Stimulated activated CD4-positive, alpha-beta T cell treated with anti-CD3 and anti-CD28 coated beads, Interleukin-2, amount 100 ng/mL, for 24 hours (primary cell): ENCODE results near the gene CLDN4.
A peak's percentile ranks its signal among the peaks of the same experiment; 100 is the strongest.
"Not testable (repeated sequence)": the region's sequence is repeated elsewhere in the genome, so short reads cannot be mapped to it uniquely, and the experiment has no call there.

Experiments
- DNase-seq, 2 donors: peaks; one replicate each; pipeline ENCODE4 v3.0.0-alpha.2; 2020

CLDN4 gene

DNA sequence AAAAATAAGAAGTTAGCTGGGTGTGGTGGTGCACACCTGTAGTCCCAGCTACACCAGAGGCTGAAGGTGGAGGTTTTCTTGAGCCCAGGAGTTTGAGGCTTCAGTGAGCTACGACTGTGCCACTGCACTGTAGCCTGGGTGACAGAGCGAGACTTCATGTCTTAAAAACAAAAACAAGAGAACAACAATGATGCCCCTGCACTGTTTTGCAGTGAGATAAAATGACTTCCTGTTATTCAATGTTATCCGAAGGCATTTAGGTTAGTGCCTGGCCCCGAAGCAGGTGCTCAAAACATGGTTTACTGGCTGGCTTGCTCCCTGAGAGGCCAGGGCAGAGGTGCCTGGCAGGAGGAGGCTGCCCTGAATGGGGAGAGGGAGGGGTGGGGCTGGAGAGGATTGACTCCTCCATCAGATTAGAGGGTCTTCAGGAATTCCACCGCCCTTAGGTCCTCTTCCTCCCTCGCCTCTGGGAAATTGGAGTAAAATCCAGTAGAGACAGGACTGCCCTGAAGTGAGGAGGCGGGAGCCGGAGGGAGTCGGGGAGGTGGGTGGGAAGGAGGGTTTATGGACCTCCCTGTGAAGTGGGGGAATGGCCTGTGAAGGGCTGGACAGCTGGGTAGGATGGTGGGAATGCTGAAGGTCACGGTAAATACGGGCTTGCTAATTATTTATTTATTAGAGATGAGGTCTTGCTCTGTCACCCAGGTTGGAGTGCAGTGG lies 6.8 kb upstream of the CLDN4 start:
- no peak for DNase-seq

DNA sequence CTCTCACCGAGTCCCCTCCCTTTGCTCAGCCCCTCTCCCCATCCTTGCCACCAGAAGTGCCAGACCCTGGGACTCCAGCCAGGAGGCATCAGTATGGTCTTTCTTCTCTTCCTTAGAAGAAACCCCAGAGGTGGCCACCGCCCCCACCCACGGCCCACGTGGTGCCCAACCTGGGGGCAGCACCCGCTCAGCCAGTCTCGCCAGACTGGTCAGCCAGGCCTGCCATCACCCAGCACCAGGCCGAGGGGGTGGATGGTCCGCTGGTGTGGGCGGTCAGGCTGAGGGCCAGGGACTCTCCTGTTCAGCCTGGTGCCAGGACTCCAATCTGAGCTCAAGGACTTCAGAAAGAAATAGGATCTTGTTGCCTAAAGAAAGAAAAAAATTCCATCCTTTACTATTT lies 5.8 kb upstream of the CLDN4 start:
- no peak for DNase-seq

DNA sequence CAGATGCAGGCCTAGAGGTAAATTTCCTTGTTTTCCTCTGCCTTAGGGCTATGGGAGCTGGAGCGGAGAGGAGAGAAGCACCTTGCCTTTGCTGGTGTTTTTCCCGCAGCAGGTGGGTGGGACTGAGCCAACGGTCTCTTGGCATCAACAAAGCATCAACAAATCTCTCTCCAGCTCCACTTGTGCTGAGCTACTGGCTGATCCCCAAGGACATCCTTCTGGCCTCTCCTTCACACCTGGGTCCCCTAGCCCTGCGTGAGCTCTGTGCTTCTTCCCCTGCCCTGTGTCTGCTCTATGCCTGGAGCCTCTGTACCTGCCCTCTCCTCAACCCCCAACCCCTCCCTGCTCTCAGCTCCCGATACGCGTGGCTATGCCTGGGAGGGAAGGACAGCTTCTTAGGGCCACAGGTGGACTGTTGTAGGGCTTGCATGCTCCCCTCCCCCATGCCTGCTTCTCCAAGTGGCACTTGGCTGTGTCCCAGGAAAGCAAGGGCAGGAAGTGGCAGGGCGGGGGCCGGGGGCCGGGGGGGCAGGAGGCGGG lies 3.2 kb upstream of the CLDN4 start:
- DNase-seq, result no peak

DNA sequence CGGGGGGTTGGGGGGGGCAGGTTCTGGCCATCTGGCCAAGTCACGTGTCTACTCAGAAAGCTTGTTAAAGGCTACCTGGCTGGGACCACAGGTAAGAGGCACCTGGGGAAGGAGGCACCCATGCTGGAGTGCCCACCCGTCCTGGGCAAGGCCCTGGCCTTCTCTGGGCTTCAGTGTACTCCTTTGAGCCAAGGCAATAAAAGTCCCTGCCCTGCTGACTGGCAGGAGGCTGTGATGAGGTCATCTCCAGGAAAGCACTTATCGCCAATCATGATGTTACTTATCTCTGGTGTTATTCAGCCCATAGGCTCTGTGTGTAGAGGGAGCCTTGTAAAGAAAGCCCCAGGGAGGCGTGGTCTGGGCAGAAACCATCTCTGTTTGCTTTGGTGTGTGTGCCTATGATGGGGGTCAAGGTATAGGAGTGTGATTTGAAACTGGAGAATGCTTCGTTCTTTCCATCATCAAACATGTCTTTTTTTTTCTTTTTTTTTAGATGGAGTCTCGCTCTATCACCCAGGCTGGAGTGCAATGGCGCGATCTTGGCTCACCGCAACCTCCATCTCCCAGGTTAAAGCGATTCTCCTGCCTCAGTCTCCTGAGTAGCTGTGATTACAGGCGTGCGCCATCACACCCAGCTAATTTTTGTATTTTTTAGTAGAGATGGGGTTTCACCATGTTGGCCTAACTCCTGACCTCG lies 2.5 kb upstream of the CLDN4 start:
- no peak for DNase-seq

DNA sequence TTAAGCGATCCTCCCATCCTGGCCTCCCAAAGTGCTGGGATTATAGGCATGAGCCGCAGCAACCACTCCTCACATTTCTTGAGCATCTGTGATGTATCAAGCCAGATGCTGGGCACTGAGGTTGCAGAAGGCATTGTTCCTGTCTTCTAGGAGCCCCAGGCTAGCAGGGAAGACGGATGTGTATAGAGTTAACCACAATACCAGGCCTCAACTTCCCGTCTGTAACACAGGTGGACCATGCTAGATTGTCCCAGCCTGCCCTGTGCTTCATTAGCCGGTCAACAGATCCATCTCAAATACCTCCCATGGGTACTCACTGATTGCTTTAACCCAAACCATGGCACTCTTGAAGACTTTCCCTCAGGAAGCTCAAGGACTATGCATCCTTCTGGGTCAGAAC lies 1.8 kb upstream of the CLDN4 start:
- DNase-seq, result no peak

DNA sequence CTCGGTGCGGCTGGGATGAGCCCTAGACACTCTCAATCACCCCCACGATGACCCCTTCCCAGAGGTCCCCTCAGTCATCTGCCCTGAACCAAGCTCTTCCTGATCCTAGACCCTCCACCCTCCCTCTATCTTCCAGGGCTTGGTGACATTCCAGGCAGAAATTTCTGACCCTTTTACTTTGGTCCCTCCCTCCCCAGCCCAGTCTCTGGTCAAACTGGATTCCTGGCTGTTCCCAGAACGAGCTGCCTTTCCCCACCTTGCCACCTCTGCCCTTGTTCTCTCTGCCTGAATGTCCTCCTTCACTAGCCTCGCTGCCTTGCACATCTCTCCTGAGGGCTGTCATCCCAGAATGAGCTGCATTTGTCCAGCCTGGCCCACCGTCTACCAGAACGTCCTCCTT lies 1.3 kb upstream of the CLDN4 start:
- DNase-seq, result no peak

DNA sequence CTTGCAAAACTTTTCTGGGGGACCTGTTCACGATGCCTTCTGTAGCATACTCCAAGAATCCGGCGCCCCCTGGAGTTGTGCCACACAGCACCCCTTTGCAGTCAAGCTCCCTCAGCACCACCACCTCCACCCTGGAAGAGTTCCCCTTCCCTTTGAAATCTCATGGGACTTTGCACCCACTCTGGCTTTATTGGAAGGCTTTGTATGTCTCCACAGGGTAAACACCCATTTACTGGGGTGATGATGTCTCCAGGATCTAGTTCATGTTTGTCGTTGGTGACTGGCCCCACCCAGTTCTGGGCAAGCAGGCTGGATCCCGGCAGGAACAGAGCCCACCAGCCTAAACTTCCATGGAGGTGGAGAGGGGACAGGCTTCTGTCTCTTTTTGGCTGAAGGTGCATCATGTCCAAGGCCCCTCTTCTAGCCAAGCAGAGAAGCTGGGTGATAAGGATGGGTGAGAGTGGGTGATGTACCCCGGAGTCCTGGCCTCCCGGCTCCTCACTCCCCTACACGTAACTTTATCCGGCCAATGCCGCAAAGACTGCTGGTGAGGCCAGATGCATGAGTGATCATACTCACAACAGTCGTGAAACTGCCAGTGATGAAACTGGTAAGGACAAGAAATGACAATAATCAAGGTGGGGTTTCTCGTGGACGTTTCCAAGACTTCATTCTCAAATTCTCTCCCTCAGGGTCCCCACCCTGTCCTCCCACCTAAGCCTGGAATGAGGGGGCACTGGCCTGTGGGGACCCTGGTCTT lies 695 bp upstream of the CLDN4 start:
- DNase-seq, result no peak

DNA sequence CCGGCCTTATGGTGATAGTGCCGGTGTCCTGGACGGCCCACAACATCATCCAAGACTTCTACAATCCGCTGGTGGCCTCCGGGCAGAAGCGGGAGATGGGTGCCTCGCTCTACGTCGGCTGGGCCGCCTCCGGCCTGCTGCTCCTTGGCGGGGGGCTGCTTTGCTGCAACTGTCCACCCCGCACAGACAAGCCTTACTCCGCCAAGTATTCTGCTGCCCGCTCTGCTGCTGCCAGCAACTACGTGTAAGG lies 713 bp downstream of the CLDN4 start:
- DNase-seq, result no peak

DNA sequence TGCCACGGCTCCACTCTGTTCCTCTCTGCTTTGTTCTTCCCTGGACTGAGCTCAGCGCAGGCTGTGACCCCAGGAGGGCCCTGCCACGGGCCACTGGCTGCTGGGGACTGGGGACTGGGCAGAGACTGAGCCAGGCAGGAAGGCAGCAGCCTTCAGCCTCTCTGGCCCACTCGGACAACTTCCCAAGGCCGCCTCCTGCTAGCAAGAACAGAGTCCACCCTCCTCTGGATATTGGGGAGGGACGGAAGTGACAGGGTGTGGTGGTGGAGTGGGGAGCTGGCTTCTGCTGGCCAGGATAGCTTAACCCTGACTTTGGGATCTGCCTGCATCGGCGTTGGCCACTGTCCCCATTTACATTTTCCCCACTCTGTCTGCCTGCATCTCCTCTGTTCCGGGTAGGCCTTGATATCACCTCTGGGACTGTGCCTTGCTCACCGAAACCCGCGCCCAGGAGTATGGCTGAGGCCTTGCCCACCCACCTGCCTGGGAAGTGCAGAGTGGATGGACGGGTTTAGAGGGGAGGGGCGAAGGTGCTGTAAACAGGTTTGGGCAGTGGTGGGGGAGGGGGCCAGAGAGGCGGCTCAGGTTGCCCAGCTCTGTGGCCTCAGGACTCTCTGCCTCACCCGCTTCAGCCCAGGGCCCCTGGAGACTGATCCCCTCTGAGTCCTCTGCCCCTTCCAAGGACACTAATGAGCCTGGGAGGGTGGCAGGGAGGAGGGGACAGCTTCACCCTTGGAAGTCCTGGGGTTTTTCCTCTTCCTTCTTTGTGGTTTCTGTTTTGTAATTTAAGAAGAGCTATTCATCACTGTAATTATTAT lies 1.2 kb downstream of the CLDN4 start:
- no peak for DNase-seq

DNA sequence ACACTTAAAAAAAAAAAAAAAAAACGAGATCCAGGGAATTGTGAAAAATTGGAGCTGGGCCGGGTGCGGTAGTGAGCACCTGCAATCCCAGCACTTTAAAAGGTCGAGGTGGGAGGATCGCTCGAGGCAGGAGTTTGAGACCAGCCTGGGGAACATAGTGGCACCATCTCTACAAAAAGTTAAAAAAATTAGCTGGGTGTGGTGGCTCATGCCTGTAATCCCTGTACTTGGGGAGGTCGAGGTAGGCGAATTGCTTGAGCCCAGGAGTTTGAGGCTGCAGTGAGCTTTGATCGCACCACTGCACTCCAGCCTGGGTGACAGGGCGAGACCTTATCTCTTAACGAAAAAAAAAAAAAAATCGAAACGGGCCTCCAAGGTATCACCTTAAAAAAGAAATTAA lies 2.0 kb downstream of the CLDN4 start:
- no peak for DNase-seq

DNA sequence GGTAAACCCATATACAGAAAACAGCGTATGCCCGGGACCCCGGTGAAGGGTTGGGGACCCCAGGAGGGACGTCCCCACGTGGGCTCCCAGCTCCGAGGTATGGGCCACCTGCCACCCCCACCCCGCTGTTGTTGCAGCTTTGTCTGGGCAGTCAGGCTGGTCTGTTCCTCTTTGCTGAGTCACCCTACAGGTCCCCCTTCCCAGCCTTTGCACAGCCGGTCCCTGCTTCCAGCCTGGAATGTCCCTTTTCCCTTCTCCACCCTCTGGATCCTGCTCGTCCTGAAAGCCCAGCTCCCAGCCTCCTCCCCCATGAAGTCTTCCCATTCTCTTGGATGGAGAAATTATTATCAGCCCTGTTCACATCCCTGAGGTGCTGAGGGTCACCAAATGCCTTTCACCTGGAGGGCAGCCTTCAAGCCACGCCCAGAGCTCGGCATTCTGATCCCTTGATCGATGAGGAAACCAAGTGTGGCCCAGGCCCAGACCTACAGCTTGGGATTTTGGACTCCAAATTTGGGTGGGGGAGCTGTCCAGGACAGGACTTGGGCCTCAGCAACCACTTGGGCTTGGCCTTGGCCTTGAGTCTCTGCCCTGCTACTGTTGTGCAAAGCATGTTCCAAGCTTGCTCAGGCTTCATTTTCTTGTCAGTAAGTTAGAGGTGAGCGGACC lies 2.6 kb downstream of the CLDN4 start:
- DNase-seq, result no peak

DNA sequence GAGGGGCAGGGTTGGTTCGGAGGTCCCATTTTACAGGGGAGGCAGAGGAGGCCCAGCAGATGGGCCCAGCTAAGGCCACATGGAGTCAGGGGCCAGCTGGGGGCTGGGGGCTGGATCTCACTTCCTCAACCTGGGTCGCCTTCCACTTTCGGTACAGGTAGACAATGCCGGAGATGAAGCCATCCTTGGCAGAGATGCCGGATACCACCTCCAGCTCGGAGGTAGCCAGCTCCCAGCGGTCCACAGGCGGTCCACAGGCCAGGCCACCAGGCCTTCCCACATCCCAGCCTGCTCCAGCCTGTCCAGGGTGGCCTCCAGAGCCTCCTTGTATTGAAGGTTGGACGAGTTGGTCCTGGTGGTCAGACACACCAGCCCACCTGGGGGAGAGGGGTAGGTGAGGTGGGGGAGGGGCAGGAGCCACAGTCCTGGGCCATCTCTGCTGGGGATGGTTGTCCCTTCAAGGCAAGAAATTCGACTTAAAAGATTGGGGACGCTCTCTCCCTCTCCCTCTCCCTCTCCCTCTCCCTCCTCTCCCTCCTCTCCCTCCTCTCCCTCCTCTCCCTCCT lies 3.9 kb downstream of the CLDN4 start:
- no peak for DNase-seq

DNA sequence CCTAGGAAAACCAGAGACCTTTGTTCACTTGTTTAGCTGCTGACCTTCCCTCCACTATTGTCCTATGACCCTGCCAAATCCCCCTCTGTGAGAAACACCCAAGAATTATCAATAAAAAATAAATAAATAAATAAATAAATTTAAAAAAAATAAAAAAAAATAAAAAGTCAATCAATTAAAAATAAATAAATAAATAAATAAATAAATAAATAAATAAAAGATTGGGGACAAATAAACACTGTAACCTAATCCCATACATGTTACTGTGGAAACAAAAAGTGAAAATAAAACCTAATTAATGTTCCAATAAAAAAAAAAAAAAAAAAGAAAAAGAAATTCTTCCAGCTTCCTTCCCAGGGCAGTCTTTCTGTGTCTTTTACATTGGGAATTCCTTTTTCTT lies 6.4 kb downstream of the CLDN4 start:
- not testable (repeated sequence) for DNase-seq

DNA sequence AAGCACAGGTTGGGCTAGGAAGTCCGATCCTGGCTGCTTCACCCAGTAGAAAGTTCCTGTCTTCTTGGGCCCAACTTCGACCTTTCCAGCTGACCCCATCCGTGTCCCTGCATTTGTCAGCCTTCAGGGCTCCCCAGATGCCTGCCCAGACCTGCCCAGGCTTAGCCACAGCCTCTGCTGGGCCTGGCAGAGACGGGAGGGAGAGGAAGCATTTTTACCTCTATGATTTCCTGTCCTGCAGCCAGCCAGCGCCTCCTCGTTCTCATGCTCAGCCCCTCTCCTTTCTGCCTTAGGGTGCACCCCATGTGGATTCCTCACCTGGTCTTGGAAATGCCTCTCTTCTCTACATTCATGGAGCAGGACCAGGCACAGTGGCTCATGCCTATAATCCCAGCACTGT lies 7.8 kb downstream of the CLDN4 start:
- no peak for DNase-seq

DNA sequence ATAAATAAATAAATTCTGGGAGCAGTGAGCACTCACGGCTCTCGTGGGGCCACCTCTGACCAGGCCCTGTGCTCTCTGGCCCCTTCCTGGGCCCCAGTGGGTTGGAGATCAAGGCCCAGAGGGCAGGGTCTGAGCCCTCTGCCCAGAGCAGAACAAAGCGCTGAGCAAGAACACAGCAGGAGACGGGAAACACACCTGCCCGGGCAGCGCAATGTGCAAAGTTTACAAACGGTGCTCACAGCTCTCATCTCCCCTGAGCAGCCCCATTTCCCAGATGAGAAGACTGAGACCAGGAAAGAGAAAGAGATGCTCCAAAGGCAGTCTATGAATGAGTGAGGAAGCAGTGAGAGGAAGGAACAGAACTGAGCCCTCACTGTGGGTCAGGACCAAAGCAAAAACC lies 8.5 kb downstream of the CLDN4 start:
- DNase-seq, result no peak

DNA sequence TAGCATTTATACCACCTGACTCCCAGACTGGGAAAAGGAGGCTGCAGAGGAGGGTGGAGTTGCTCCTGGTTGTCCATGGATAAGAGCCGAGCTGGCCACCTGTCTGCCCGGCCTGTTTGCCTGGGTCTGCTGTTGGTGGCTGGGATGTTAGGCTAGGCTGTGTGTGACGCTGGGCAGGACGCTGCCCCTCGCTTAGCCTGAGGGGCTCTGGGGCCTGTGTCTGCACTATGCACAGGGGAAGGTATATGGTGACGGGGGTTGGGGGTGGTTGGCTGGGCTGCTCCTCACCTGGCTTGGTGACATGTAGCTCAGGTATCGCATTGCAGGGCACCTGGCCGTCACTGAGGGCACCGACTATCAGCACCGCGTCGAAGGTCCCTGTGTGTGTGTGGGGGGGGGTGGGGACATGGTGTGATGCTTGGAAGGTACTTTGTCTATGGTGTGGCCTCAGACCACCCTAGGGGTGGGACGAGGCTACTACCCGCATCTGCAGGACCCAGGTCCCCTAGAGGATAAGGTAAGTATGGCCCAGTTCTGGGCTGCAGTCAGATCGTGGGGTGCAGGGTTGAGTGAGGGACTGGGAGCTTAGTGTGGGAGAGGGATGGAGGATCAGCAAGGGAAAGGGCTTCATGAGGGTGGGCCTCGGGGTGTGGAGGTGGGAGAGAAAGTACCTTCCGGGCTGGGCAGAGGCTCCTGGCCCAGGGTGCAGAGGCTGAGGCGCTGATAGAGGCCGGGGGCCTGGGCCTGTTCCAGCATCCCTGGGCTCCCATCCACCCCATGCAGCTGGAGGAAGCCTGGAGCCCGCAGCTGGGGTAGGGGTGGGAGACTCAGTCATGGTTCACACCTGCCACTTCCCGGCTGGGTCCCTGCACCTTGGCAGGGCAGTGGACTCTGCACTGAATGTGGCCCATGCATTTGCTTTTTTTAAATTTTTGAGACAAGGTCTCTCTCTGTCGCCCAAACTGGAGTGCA lies 9.2 kb downstream of the CLDN4 start:
- DNase-seq, result no peak

DNA sequence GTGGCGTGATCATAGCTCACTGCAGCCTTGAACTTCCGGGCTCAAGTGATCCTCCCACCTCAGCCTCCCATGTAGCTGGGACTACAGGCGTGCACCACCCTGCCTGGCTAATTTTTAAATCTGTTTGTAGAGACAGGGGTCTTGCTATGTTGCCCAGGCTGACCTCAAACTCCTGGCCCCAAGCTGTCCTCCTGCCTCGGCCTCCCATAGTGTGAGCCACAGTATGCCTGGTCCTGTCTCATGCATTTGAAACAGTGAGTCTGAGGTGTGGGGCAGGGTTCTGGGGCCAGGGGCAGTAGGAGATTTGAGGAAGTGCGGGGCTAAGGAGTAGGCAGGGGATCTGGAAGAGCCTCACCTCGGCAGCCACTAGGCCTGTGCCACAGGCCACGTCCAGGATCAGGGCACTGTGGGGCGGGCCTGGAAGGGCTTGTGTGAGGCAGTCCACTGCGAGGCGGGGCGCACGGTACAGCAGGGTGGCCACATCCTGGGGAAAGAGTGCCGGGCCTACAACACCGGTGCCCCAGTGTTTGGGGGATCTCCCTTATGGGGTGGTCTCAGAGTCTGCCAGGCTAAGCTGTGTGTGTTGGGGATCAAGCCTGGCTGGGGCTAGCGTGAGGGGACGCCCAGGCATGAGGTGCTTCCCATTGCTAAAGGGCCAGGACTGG lies 10.1 kb downstream of the CLDN4 start:
- DNase-seq, result no peak

DNA sequence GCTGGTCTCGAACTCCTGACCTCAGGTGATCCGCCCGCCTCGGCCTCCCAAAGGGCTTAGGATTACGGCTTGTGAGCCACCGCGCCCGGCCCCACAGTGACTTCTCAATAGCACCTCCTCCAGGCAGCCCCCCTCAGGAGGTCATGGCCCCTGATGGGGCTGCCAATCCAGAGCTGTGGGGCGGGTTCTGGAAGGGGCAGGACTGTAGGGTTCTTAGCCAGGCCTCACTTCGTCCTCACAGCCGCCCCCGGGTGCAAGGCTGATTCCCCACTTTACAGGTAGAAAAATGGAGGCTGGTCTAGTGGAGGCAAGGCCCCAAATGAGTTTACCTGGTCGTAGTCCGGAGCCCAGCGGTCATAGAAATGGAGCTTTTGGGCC lies 10.9 kb downstream of the CLDN4 start:
- DNase-seq, result no peak

DNA sequence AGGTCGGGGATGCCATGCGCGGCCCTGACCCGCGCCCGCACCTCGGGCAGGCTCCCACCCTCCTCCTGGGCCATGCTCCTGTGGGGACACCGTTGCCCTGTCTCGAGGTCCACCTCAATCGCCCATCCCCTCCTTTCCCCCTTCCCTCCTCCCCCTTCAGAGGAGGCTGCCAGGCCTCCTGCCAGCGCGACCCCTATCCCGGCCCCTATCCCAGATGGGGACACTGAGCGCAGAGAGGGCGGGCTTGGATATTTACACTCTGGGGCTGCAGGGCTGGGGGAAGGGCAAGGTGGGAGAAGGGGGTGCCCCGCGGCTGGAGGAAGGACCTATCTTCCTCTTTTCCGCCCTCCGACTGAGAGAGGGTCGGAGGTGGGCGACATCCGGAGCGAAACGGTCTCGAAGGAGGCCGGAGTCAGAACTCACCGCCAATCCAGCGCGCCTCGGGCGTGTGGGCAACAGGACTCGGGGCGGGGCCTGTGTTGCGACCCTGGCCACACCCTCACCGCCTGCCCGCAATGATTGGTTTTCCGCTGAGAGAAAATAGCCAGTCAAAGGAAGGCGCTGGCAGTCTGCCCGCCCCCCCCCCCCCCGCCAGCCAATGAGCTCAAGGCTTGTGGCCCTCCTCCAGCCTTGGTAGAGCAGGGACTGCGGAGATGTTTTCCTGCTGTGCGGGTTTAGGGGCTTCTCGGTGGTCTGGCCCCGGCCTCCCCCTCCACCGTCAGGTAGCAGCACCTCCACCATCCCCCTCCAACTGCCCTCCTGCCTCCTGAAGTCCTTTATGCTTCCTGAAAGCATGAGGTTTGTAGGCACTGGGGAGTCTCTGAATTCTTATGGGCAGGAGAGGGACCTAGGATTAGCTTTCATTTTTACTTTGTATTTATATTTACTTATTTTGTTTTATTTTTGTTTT lies 11.5 kb downstream of the CLDN4 start, which contains the start of gene METTL27:
Gene METTL27, minus strand, starts transcription at position 450 of the 910 bp plus-strand sequence. Its CDS starts 376 bp downstream, at position 74.
- DNase-seq, result peak; percentile 88 to 91
